NCI-H2227 (cell line): ENCODE data around the gene MAFB.
"Not testable (repeated sequence)": the region's sequence is repeated elsewhere in the genome, so short reads cannot be mapped to it uniquely, and the experiment has no call there.

Experiments used
- DNase-seq: peaks from one replicate; lab custom pipeline; 2025; ENCODE audit not compliant: unreplicated experiment; lab: John Stamatoyannopoulos, UW

MAFB gene

DNA sequence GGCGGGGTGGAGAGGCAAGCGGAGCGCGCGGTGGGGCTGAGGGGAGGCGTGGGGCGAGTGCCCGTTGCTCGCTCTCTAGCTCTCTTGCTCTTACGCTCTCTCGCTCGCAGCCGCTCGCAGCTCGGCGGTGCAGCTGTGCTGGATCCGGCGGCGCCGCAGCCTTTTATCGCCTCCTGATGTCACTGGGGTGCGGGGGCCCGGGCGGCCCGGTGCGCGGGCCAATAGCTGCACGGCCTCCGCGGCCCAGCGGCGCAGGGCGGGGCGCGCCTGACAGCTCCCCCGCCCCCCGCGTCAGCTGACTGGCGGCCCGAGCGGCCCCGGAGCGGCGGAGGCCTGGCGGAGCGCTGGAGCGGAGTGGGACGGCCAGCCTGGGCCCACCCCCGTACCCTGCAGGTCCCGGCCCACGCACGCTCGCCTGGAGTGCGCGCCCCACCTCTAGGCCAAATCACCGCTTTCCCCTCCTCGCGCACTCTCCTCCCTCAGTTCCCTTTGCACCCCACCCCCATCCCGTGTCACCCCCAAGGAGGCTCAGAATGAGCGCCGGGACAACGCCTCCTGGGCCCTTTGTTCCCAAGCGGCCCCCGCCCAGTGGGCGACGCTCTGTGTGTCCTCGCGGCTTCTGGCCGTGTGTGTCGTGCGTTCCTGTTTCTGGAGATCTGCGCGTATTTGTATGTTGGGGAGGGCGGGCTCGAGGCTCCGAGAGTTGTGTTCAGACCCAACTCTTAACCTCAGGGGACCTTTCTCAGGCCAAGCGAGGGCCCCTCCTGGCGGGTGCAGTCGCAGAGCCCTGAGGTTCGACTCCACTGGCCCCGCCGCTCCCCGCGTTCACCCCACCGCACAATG, at the start of gene MAFB:
Gene MAFB, minus strand, starts transcription at position 137 of the 843 bp plus-strand sequence. CDS start 386 bp downstream, outside the sequence.
- peak; percentile 96 for DNase-seq

DNA sequence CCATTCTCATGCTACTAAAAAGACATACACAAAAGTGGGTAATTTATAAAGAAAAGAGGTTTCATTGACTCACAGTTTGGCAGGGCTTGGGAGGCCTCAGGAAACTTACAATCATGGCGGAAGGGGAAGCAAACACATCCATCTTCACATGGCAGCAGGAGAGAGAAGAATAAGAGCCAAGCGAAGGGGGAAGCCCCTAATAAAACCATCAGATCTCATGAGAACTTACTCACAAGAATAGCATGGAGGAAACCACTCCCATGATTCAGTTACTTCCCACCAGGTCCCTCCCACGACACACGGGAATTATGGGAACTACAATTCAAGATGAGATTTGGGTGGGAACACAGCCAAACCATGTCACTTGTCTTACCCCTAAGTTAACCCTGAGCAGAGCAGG, 47.4 kb upstream of the MAFB start:
- DNase-seq = not testable (repeated sequence)

- no peak for DNase-seq
Measured at GRCh38 chr20:40728996-40729395, 40.0 kb upstream of the MAFB start.

DNA sequence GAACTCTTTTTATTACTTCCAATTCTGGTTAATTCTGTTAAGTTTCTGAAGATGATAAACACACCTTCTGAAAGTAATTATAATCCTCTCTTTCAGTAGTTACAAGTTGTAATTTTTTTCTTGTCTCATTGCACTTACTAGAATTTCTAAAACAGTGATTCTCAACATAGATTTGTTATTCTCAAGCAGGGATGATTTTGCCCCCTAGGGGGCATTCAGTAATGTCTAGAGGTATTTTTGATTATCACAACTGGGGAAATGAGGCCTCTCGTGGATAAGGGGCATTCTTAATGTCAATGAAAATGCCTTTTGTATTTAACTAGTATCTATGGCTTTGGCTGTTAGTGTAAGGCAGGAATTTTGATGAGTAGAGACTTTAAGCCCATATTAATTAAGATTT, 39.4 kb upstream of the MAFB start:
- no peak for DNase-seq

- DNase-seq = no peak
Measured at GRCh38 chr20:40727960-40728359, 38.9 kb upstream of the MAFB start.

DNA sequence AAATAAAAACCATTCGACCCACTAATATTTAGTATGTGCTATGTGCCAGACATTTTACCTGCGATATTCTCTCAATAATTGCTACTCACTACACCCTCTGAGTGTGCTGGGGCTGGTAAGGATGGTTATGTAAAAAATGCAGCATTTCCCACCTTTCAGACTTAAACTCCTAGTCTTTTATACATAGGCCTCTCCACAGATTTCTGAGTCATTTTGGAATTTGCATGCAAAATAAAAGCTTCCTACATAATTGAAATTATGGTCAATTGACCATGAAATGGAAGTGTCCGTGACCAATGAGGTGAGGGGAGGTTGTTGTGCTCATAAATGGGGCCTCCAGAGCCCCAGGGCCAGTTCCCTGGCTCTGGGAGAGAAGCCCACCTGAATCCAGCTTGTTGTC, 37.7 kb upstream of the MAFB start:
- no peak for DNase-seq

- DNase-seq = no peak
Measured at GRCh38 chr20:40724566-40724965, 35.5 kb upstream of the MAFB start.

- DNase-seq = no peak
Measured at GRCh38 chr20:40720826-40721225, 31.8 kb upstream of the MAFB start.

DNA sequence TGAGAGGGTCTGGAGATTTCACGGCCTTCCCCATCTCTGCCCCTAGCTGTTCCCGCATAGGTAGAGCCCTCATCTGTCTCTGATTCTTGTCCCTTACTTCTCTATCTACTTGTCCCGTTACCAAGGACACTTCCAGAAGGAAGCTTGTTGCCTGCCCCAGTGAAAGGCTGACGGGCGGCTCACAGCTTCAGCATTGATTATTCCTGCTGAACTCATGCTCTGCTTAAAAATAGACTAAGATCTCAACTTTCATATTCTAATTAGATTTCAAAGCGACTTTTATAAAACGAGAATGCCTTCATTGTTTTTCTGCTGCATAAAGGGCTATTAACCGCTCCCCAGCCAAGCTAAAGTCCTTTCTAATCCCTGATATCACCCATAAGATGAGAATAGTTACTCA, 31.1 kb upstream of the MAFB start:
- no peak for DNase-seq

- DNase-seq = no peak
Measured at GRCh38 chr20:40718982-40719729, 30.1 kb upstream of the MAFB start.

DNA sequence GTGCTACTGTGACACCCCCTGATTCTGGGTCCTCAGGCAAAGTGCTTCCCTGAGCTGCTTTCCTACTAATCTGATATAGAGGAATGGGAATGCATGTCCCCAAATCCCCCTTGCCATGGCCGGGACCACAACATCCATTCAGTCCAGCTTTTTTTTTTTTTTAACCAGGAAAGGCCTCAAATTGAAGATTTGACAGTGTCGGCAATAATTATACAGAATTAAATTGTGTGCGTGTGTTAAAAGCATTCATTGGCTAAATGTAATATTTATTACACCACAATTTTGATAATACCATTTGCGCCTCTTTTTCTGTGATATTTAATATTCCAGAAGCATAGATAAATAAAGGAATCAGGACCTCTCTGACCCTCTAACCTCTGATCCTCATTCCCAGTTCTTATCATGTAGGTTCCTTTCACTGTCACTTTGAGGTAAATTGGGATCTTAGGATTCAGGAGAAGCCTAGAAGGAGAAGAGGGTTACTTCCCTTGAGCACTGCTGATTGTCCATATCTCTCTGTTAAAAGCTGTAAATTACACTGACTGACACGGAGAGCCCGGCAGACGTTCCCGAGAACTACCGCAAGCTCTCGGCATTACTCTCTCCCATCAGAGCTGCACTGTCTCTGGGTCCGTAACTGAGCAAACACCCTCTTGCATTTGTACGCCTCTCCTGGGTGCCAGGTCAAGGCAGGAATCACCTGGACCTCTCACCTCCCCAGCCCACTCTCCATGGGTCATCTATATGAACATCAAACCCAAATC, 29.4 kb upstream of the MAFB start:
- no peak for DNase-seq

- no peak for DNase-seq
Measured at GRCh38 chr20:40717343-40717865, 28.4 kb upstream of the MAFB start.

DNA sequence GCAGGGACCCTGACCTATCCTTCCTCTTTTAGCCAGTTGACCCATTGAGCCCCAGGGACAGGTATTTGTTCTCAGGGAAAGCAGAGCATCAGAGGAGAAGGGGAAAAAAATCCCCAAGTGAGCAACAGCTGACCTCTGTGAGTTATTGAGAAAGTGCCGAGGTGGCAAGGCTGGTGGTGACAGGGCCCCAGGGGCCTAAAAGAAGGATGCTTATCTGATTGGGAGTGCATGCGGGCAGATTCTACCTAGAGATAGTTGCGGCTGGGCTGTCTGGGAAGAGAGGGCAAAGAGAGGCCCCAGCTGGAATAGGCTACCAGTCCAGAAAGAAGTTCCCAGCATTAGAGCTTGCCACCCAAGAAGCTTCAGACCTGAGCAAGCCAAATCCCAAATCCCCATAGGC, 26.5 kb upstream of the MAFB start:
- DNase-seq = no peak

GRCh38 chr20:40714916-40715315, 25.9 kb upstream of the MAFB start:
- no peak for DNase-seq

GRCh38 chr20:40714109-40714508, 25.1 kb upstream of the MAFB start:
- DNase-seq = no peak

DNA sequence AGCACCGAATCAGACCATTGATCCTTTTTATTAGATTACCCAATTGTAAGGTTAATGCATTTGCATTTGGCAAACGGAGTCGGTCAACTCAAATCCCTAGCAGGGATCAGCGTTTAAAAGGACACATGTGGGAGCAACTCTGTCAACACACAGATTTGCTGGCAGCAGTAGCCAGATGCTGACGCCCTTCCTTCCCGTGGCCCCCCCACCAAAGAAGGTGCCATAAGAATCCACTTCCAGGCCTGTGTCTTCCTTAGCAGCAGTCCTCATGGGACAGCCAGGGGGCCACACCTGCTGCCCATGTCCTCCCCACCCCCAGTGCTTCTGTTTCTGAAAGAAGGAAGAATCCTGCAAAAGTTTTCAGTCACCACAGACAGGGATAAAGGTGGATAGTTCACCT, 24.5 kb upstream of the MAFB start:
- no peak for DNase-seq

GRCh38 chr20:40711079-40711478, 22.0 kb upstream of the MAFB start:
- no peak for DNase-seq

DNA sequence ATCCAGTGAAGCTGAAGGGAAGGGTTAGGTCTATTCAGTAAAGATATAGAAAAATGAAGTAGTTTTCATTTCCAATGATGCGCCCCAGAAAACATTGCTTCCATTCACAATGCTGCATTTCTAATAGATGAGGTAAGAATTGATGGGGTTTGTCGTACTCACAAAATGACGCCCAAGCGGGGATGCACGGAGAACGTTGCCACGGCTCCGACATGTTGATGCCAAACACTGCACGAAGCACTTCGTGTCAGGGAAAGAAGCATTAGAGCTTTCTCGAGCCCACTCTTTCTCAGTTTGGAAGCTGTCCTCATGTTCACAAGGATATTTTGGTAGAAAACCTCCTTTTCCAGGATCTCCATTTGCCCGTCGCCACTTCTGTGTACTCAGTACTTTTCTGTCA, 21.6 kb upstream of the MAFB start:
- DNase-seq = no peak

DNA sequence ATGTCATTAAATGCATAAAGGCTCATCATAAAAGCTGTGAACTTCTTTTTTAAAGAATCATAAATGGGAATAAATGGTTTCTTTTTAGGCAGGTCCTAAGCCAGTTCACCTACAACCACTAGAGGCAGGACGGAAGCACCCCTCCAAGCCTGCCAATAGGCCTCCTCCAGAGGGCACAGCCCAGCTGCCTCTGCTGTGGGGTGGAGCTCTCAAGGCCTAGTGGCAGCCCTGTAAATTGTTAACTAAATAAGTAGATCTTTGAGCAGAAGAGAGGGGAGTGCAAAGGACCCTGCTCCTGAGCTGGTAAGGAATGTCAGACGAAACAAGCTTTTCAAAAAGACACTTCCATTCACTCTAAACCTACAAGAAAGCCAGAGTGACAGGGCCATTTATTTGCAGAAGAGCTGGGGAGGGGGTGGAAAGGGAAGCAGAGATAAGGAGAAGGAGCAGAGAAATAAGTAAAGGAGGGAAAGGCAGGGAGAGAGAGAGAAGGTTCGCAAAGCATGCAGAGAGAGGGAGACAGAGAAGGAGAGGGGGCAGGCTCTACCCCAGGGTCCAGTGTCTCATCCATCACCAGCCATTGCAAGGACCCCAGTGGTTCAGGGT, 18.0 kb upstream of the MAFB start:
- DNase-seq = peak; percentile 31

DNA sequence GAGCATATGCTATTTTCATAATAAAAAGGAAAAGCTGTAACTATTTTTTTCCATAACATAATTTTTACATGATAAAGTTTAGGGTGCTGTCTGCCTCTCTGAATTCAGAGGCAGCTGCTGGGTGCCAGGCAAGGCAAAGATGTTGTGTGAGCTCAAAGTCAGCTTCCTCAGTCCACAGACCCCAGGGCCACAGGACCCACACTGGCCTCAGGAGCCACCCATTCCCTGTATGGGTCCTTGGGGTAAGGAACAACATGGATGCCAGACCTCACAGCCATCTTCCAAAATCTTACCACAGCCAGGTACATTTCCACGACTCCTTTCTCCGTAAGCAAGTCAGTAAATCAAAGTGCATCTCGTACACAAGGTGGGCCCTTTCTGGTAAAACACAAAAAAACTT, 16.4 kb upstream of the MAFB start:
- no peak for DNase-seq

DNA sequence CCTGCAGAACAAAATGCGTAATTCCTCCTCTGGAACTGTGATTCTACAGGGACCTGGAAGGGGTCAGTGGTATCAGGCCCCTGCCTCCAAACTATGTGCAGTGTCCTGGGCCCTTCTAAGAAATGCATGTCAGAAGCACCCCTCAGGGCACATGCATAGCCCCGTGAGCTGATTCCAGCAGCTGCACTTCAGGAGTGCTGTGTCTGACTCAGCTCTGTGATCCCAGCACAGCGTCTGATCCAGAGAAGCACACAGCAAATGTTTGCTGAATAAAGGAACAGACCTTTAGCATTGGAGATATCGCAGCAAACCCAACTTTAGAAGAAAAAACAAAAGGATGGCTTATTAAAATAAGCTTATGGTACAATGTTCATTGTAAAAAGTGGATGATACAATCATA, 15.8 kb upstream of the MAFB start:
- DNase-seq = no peak
